Measurements from ENCODE around the gene CD55. TPM values are rescaled to one million over a fixed set of nuclear protein-coding genes. Genes with fewer than 3 reads are reported as not detected.

CD55 gene
- total RNA-seq, 1 experiment from 2014 or later: 159 TPM

DNA sequence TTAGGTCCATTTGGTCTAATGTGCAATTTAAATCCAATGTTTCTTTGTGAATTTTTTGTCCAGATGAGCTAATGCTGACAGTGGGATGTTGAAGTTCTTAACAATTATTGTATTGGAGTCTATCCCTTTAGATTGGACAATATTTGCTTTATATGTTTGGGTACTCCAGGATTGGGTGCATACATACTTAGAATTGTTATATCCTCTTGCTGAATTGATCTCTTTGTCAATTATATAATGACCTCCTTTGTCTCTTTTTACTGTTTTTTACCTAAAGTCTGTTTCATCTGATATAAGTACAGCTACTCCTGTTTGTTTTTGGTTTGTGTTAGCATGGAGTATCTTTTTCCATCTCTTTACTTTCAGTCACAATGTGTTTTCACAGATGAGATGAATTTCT, 22.2 kb downstream of the CD55 start:
- H3K27me3 Mint-ChIP-seq (ENCODE audit: insufficient read depth, unreplicated experiment): no peaks in the 10 kb centered on the region
- no peak for TF ChIP-seq CTCF (IDR thresholded peaks at IDR 0.05; ENCODE audit: unreplicated experiment)
- POLR2A ChIA-PET: interaction anchor here (0.5 to 2.2 kb wide), 5 partner anchors 9 to 632 kb away, joined by 3 to 9 read pairs (median 4); partner anchors contain the start of gene CD55
- H3K4me1 Mint-ChIP-seq (ENCODE audit: insufficient read depth, unreplicated experiment): peaks cover 10% of the 10 kb centered on the region
- intact Hi-C loops (cut with micrococcal nuclease): loop anchor here (1.0 kb wide), 1 partner anchor 55 kb away; no protein-coding TSS in a partner anchor
- peaks cover 83% of the 10 kb centered on the region for H3K36me3 Mint-ChIP-seq (ENCODE audit: insufficient read depth, unreplicated experiment)
- H3K4me3 Mint-ChIP-seq (ENCODE audit: unreplicated experiment): no peak overlapping the region
- no peak overlapping the region for H3K27ac Mint-ChIP-seq (ENCODE audit: low read depth, unreplicated experiment)
- H3K9me3 Mint-ChIP-seq (ENCODE audit: unreplicated experiment): no peaks in the 10 kb centered on the region
- no peak for DNase-seq (ENCODE audit: unreplicated experiment)
- BruUV-seq (replicated peaks): no TSS peak
- CTCF ChIA-PET: interaction anchor here (0.6 to 1.0 kb wide), 2 partner anchors 61 to 355 kb away, joined by 3 to 4 read pairs; no protein-coding TSS in a partner anchor

- TF ChIP-seq CTCF (IDR thresholded peaks at IDR 0.05; ENCODE audit: unreplicated experiment): no peak
- Mint-ChIP-seq H3K9me3 (ENCODE audit: unreplicated experiment) (peaks cover 2% of the 10 kb centered on the region), H3K4me1 (ENCODE audit: insufficient read depth, unreplicated experiment) (peaks cover 10% of the 10 kb centered on the region), H3K36me3 (ENCODE audit: insufficient read depth, unreplicated experiment) (peaks cover 86% of the 10 kb centered on the region), H3K27ac (ENCODE audit: low read depth, unreplicated experiment) (no peak overlapping the region), H3K4me3 (ENCODE audit: unreplicated experiment) (no peak overlapping the region), H3K27me3 (ENCODE audit: insufficient read depth, unreplicated experiment) (no peaks in the 10 kb centered on the region)
- CTCF ChIA-PET: interaction anchor here (0.6 kb wide), 3 partner anchors 61 to 359 kb away, joined by 3 to 4 read pairs (median 4); no protein-coding TSS in a partner anchor
- intact Hi-C loops (cut with micrococcal nuclease): loop anchor here (1.0 kb wide), 1 partner anchor 54 kb away; no protein-coding TSS in a partner anchor
- BruUV-seq (replicated peaks): no TSS peak
- DNase-seq (ENCODE audit: unreplicated experiment): no peak
- POLR2A ChIA-PET: interaction anchor here (1.6 to 2.2 kb wide), 2 partner anchors 9 to 22 kb away, joined by 4 to 9 read pairs; partner anchors contain the start of gene CD55
These were observed 22.7 kb downstream of the CD55 start for GRCh38 chr1:207344221-207344620.

DNA sequence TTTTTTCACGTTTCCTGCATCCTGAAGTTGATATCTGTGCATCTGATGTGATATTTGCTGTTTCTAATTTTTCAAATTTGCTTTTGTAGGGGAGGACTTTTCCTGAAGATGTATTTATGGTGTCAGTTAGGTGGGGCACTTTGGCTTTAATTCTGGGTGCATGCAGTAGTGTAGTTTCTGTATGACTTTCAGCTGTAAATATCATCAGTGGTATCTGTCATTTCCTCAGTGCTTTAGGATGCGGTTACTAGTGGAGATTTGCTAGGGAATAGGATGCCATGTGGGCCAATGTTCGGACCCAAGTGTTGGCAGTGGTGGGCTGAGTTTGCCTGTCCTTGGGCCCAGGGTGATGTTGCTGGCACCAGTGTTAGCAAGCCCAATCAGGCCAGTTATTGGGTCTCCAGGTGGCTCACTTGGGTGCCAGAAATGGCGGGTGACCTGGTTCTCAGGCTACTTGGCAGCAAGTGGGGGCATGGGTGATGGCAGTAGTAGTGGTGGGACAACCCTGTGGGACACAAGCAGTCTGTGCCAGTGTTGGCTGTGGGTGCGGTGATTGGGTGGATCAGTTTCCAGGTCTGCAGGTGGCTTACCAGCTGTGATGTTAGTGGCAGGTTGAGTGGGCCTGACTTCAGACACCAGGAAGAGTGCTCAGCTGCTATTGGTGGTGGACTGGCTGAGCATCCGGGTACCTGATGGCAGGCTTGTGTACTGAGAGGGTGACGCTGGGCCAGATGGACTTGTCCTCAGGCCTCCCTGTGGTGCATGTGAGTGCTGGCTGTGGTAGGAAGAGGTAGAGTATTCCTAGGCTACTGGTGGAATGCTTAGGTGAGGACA, 24.4 kb downstream of the CD55 start:
- no TSS peak for BruUV-seq (replicated peaks)
- intact Hi-C loops (cut with micrococcal nuclease): no loop called here
- no peak overlapping the region for H3K4me3 Mint-ChIP-seq (ENCODE audit: unreplicated experiment)
- ChIA-PET POLR2A (interaction anchor here (1.1 kb wide), 1 partner anchor 10 kb away, joined by 4 read pairs; no protein-coding TSS in a partner anchor), CTCF (interaction anchor here (0.5 to 0.7 kb wide), 2 partner anchors 13 to 59 kb away, joined by 3 to 4 read pairs; no protein-coding TSS in a partner anchor)
- no peak for DNase-seq (ENCODE audit: unreplicated experiment)
- no peaks in the 10 kb centered on the region for H3K27me3 Mint-ChIP-seq (ENCODE audit: insufficient read depth, unreplicated experiment)
- TF ChIP-seq CTCF (IDR thresholded peaks at IDR 0.05; ENCODE audit: unreplicated experiment): no peak
- H3K27ac Mint-ChIP-seq (ENCODE audit: low read depth, unreplicated experiment): no peak overlapping the region
- peaks cover 18% of the 10 kb centered on the region for H3K4me1 Mint-ChIP-seq (ENCODE audit: insufficient read depth, unreplicated experiment)
- H3K36me3 Mint-ChIP-seq (ENCODE audit: insufficient read depth, unreplicated experiment): peaks cover 85% of the 10 kb centered on the region
- H3K9me3 Mint-ChIP-seq (ENCODE audit: unreplicated experiment): peaks cover 10% of the 10 kb centered on the region

DNA sequence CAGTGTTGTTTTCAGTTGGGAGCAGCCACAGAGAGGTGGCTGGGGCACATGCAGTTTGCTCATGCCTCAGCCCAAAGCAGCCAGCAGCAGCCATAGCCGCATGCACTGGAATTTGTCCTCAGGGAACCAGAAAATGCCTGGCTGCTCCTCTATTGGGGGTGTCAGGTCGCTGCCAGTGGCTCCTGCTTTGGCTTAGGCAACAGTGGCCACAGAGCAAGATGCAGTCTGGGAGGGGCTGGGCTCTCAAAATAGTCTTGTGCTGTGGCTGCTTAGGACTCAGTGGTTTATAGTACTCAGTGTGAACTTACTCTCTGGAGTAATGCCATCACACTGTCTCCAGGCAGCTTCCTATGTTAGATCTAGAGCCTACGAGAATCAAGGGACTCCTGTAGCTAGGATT, 25.0 kb downstream of the CD55 start:
- H3K9me3 Mint-ChIP-seq (ENCODE audit: unreplicated experiment): peaks cover 15% of the 10 kb centered on the region
- H3K36me3 Mint-ChIP-seq (ENCODE audit: insufficient read depth, unreplicated experiment): peaks cover 79% of the 10 kb centered on the region
- ChIA-PET CTCF (no interaction called here), POLR2A (interaction anchor here (0.7 to 1.1 kb wide), 3 partner anchors 10 to 25 kb away, joined by 3 to 4 read pairs (median 3); partner anchors contain the start of gene CD55)
- H3K4me1 Mint-ChIP-seq (ENCODE audit: insufficient read depth, unreplicated experiment): peaks cover 23% of the 10 kb centered on the region
- H3K27me3 Mint-ChIP-seq (ENCODE audit: insufficient read depth, unreplicated experiment): no peaks in the 10 kb centered on the region
- no peak for DNase-seq (ENCODE audit: unreplicated experiment)
- no TSS peak for BruUV-seq (replicated peaks)
- no peak overlapping the region for H3K4me3 Mint-ChIP-seq (ENCODE audit: unreplicated experiment)
- TF ChIP-seq CTCF (IDR thresholded peaks at IDR 0.05; ENCODE audit: unreplicated experiment): no peak
- intact Hi-C loops (cut with micrococcal nuclease): no loop called here
- no peak overlapping the region for H3K27ac Mint-ChIP-seq (ENCODE audit: low read depth, unreplicated experiment)

Data from MCF 10A (cell line).